HG03442 (cell line): ENCODE results near the gene RPP30.
"Not testable (repeated sequence)": the region's sequence is repeated elsewhere in the genome, so short reads cannot be mapped to it uniquely, and the experiment has no call there.

Source experiments
- ATAC-seq: cut with Tn5 transposase; IDR thresholded peaks from one replicate; pipeline ENCODE4 v1.9.1; 2021; ENCODE audit warnings: mild to moderate bottlenecking, moderate library complexity; ENCODE audit not compliant: unreplicated experiment

The RPP30 gene

GRCh38 chr10:90866050-90866598, 5.7 kb upstream of the RPP30 start:
- no peak for ATAC-seq

DNA sequence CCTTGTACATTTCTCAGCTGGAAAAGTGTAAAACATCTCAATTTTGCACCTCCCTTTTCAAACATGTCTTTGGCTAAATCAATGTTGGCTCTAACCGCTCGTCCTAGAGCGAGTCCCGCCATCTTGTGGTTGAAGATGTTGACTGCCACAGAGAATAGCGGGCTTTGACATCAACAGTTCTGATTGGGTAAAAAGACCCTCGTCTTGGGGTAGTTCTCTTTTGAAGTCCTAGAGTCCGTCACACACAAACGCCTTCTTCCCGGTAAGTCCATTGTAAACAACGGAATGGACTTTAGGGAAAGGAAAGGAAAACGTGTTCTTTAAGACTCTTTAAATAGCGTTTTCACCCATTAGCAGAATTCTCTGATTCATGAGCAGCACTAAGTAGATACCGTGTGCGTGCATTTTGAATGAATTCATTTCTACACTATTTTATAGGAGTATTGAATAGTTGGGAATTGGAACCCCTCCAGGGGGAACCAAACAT, 452 bp upstream of the RPP30 start:
- peak; percentile 37 for ATAC-seq

- ATAC-seq: no peak
Observed at GRCh38 chr10:90872648-90873020, 860 bp downstream of the RPP30 start.

GRCh38 chr10:90879062-90879461, 7.3 kb downstream of the RPP30 start:
- no peak for ATAC-seq

DNA sequence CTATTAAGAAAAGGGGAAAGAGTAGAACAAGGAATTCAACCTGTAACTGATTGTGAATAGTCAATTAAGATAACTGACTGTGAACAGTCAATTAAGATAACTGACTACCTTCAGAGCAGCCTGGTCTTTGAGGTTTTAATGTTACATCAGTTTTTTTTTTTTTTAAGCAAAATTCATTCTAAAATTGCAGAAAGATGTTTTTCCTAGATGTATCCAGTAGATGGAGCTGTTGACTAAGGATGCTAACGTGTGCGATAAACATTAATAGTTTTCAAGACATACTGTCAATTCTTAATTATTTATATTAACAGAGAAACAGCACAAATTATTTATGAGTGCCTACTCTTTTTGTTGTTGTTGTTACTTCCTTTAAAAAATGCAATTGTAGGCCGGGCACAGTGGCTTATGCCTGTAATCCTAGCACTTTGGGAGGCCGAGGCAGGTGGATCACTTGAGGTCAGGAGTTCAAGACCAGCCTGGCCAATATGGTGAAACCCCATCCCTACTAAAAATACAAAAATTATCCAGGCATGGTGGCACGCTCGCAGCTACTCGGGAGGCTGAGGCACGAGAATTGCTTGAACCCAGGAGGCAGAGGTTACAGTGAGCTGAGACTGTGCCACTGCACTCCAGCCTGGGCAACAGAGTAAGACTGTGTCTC, 8.4 kb downstream of the RPP30 start:
- ATAC-seq: not testable (repeated sequence)

- no peak for ATAC-seq
Observed at GRCh38 chr10:90884431-90884830, 12.7 kb downstream of the RPP30 start.

DNA sequence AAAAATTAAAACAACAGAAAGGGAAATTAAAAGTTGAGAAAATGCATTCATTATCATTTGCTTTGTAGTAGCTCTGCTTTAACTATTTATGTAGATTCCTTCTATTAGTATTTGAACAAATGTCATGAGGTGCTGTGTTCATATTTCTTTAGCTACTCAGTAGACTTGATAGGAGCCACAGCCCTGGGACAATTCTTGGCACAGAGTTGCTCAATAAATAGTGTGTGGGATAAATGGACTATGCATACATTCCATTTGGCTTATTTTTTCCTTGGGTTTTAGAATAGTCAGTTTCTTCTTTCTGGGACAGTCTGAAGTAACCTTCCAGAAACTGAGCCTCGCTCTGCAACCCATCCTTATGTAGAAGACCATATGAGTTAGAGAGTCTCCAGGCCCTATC, 13.4 kb downstream of the RPP30 start:
- ATAC-seq: no peak

DNA sequence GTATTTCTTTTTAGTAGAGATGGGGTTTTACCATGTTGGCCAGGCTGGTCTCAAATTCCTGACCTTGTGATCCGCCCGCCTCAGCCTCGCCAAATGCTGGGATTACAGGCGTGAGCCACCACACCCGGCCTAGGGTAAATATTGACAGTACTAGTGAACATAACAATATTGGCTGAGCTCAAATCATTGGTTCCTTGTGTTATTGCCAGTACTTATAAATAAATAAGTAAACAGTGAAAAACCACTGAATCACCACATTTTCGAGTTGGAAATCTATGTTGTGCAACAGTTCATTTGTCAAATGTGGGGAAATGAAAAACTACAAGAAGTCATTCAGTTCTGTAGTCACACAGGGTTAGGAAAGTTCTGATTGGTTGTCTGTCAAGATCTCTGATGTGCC, 15.8 kb downstream of the RPP30 start:
- ATAC-seq: no peak

GRCh38 chr10:90888387-90888786, 16.6 kb downstream of the RPP30 start:
- ATAC-seq: no peak

- ATAC-seq: no peak
Observed at GRCh38 chr10:90889636-90890035, 17.9 kb downstream of the RPP30 start.

- ATAC-seq: no peak
Observed at GRCh38 chr10:90890347-90890746, 18.6 kb downstream of the RPP30 start.

DNA sequence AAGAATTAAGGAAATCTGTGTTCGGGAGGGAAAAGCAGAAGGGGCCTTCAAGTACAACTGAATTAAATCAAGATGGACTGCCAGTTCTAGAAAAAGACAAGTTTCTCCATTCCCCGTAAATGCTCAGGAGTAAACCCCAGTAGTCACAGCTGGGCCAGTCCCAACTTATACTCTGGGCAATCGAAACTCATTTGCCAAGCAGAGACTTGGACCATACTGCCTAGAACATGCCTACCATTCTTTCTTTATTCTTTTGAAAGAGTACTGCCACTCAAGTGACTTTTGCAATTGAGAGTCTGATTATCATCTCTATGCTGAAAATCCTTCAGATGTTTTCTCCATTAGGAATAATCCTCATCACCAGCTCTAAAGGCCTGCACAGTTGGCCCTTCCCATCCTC, 21.4 kb downstream of the RPP30 start:
- no peak for ATAC-seq

- ATAC-seq: not testable (repeated sequence)
Observed at GRCh38 chr10:90896916-90897315, 25.1 kb downstream of the RPP30 start.

- ATAC-seq: no peak
Observed at GRCh38 chr10:90905925-90906324, 34.2 kb downstream of the RPP30 start.

DNA sequence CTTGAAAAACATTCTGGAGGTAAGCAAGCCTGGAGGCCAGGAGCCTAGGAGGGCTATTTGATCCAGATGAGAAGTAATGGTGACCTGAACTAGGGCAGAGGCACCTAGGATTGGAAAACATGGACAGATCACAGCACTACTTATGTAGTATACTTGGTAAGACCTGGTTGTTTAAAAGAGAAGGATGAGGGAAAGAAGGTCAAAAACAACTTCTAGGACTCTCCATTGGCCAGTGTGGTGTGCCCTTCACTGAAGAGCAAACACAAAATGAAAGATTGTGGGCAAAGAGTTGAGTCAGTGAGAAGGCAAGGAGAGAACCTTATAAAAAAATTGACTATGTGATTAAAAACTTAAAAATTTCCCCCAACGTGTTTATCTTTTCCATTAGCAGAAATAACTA, 34.8 kb downstream of the RPP30 start:
- no peak for ATAC-seq

GRCh38 chr10:90911133-90912051, 39.6 kb downstream of the RPP30 start:
- ATAC-seq: peak; percentile 87

GRCh38 chr10:90912174-90912573, 40.4 kb downstream of the RPP30 start:
- ATAC-seq: no peak

DNA sequence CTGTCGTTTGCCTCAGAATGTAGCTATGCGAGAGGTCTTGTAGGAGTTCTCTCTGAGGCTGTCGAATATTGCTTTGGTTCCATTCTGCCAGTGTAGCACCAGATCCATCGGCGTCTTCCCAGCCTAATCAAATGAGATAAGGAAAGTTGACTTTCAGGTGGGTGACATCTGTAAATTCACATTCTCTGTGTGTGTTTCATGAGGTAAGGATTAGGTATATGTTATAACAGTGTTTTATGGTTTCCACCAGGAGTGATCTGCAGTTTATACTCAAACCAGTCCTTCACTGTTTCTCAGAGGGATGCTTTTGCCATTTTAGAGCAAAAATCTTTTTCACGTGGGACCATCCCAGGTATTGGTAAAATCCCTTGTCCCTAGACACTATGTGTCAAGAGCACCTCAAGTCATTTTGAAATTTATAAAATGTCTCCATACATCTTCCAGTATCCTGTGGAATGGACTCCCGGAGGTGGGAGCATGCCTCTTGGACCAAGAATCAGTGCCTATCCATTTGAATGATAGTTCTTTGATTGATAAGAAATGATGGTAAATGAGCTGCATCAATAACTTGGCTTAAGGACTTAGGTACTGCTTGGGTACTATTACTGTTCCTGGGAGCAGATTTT, 41.2 kb downstream of the RPP30 start:
- no peak for ATAC-seq

DNA sequence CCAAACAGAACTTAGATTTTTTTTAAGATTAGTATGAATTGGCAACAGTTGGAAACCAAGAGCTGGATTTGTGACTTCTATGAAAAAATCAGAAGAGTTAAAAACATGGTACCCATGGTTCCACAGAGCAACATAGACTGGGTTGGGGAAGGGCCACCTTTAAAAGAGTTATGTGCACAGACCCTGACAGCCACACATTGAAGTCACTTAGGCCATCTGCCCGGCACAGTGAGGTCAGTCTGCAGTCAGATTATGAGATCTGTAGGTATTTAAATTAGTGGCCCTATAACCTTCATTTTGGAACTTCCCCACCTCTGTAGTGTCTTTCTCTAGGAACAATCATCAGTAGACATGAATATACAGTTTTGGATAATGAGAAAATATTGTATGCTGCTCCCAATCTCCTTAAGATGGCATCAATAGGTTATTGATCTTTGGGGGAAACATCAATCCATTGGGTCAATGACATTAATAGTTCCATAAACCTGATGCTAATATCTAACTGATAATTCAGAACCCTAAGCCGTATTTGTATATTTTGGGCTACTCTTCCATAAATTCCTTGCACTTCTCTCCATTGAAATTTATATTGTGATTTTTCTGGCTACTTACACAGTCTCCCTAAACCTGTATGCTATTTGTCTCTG, 42.1 kb downstream of the RPP30 start:
- no peak for ATAC-seq

DNA sequence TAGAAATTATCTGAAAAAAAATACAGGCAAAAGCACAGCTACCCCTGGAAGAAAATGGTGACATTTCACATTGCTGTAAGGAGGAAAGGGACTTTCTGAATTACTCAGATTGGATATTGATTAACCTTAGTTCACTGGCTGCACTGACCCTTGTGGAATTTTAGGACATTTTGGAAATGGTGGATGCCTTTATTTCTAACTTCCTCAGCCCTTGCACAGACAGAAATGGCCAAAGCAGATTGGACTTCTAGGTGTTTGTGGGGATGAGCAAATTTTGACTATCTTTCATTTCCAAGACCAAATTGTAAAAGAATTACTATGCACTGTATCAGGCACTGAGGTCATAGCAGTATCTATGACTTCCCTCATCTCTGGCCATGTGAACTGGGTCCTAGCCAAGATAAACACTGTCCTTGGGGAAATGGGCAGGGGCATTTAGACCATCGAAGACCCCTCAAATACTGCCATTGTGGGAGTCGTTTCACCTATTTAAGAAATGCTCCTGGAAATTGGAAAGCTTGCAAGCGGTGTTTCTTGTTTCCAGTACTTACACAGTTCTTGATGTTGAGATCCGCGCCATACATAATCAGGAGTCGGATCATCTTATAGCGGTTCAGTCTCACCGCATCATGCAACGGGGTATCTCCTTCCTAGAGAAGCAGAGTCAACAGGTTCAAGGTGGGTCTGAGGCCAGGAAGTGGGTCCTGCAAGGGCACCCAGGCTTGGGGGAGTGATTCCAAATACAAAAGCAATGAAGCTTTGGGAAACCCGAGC, 43.4 kb downstream of the RPP30 start:
- ATAC-seq: no peak
